Testis (tissue), 2 donors: Measurements from ENCODE around the gene GJA5.
"Not testable (repeated sequence)": the region's sequence is repeated elsewhere in the genome, so short reads cannot be mapped to it uniquely, and the experiment has no call there.

Experiments
- CTCF ChIP-seq, 3 experiments: fragments of 450-650 bp in 2 of 3; fragments of 200-600 bp in 1 of 3; sonication (generic) in 1 of 3; IDR thresholded peaks; one replicate each; pipeline ENCODE4 v1.5.1; 2016 to 2019; ENCODE audit warnings: antibody characterized with exemption in 3 of 3, mild to moderate bottlenecking in 2 of 3, moderate library complexity in 1 of 3
- POLR2A ChIP-seq: fragments of 450-650 bp; IDR thresholded peaks from one replicate; pipeline ENCODE4 v1.6.1; 2017; ENCODE audit warnings: antibody characterized with exemption, mild to moderate bottlenecking, moderate library complexity

- not testable (repeated sequence) for TF ChIP-seq POLR2A; CTCF (IDR thresholded peaks at IDR 0.05)
These were observed 26.0 kb downstream of the GJA5 start for GRCh38 chr1:147734291-147734841.
